Measurements from ENCODE around the gene NUDT5. TPM values are rescaled to one million over a fixed set of nuclear protein-coding genes. Genes with fewer than 3 reads are reported as not detected.
A peak's percentile ranks its signal among the peaks of the same experiment; 100 is the strongest.

Gene NUDT5
- total RNA-seq: 100 to 1,000 TPM; 119 to 125 TPM
- polyA plus RNA-seq: 61.4 TPM

GRCh38 chr10:12195603-12196506 lies at the start of gene NUDT5, which contains the start of gene CDC123:
Gene NUDT5 (minus strand): TSS chr10:12195891. CDS start chr10:12186291, 9,600 bp downstream.
Gene CDC123 (plus strand): TSS chr10:12196188. CDS start chr10:12196246, 58 bp downstream.
- CTCF ChIA-PET: interaction anchor here (1.0 to 2.0 kb wide), 12 partner anchors 9 to 461 kb away, joined by 3 to 20 read pairs (median 4); partner anchors contain the start of gene UPF2

GRCh38 chr10:12243864-12244620 lies 48.4 kb upstream of the NUDT5 start:
- no peaks in the 10 kb centered on the region for H3K9me3 Mint-ChIP-seq
- H3K4me1 Mint-ChIP-seq: peaks cover 9 to 16% (median 11%) of the 10 kb centered on the region in 3 donors
- no peak overlapping the region for H3K4me3 ChIP-seq (ENCODE audit: low read length)
- CTCF ChIA-PET: no interaction called here
- H3K36me3 Mint-ChIP-seq: peaks cover 4 to 76% (median 19%) of the 10 kb centered on the region in 3 donors
- DNase-seq: no peak
- POLR2A ChIA-PET: no interaction called here
- no peaks in the 10 kb centered on the region for H3K27me3 Mint-ChIP-seq
- peak overlapping the region in 3 of 8 donors; percentile 17 to 81 (median 40) for H3K27ac Mint-ChIP-seq
- peaks cover 23% of the 10 kb centered on the region for H3K36me3 ChIP-seq (ENCODE audit: insufficient read depth, low read length)
- H3K27me3 ChIP-seq (ENCODE audit: insufficient read depth, low read length, poor library complexity, severe bottlenecking): no peaks in the 10 kb centered on the region
- no peaks in the 10 kb centered on the region for H3K4me1 ChIP-seq (ENCODE audit: insufficient read depth, low read length)
- H3K4me3 Mint-ChIP-seq: no peak overlapping the region
- no peak overlapping the region for H3K27ac ChIP-seq (ENCODE audit: low read depth, low read length)
- no peaks in the 10 kb centered on the region for H3K9me3 ChIP-seq (ENCODE audit: low read length)

More at GRCh38 chr10:12195603-12196506, at the start of gene NUDT5, which contains the start of gene CDC123:
- Histone ChIP-seq H3K36me3 (ENCODE audit: insufficient read depth, low read length) (peaks cover 11% of the 10 kb centered on the region), H3K27me3 (ENCODE audit: insufficient read depth, low read length, poor library complexity, severe bottlenecking) (no peaks in the 10 kb centered on the region), H3K4me1 (ENCODE audit: insufficient read depth, low read length) (peaks cover 26% of the 10 kb centered on the region), H3K9me3 (ENCODE audit: low read length) (no peaks in the 10 kb centered on the region), H3K4me3 (ENCODE audit: low read length) (peak within 1 kb of the TSS; percentile 100), H3K27ac (ENCODE audit: low read depth, low read length) (peak within 1 kb of the TSS; percentile 97)
- H3K27ac Mint-ChIP-seq: peak within 1 kb of the TSS; percentile 90 to 100 (median 98)
- peaks cover 51 to 77% (median 72%) of the 10 kb centered on the region in 3 donors for H3K4me1 Mint-ChIP-seq
- H3K4me3 Mint-ChIP-seq: peak within 1 kb of the TSS; percentile 94 to 100 (median 96)
- DNase-seq: peak; percentile 74 to 89 (median 82)
- H3K36me3 Mint-ChIP-seq: peaks cover 0 to 51% (median 14%) of the 10 kb centered on the region in 3 donors
- H3K9me3 Mint-ChIP-seq: no peaks in the 10 kb centered on the region
- POLR2A ChIA-PET: interaction anchor here (0.8 to 1.7 kb wide), 9 partner anchors 12 to 153 kb away, joined by 3 to 10 read pairs (median 5); partner anchors contain the start of gene UPF2
- H3K27me3 Mint-ChIP-seq: no peaks in the 10 kb centered on the region

GRCh38 chr10:12241810-12242529 lies 46.3 kb upstream of the NUDT5 start:
- no peaks in the 10 kb centered on the region for H3K27me3 ChIP-seq (ENCODE audit: insufficient read depth, low read length, poor library complexity, severe bottlenecking)
- H3K4me3 ChIP-seq (ENCODE audit: low read length): no peak overlapping the region
- ChIA-PET CTCF (no interaction called here), POLR2A (no interaction called here)
- no peaks in the 10 kb centered on the region for H3K9me3 Mint-ChIP-seq
- H3K27ac ChIP-seq (ENCODE audit: low read depth, low read length): no peak overlapping the region
- no peaks in the 10 kb centered on the region for H3K9me3 ChIP-seq (ENCODE audit: low read length)
- H3K27me3 Mint-ChIP-seq: no peaks in the 10 kb centered on the region
- peaks cover 9 to 16% (median 11%) of the 10 kb centered on the region in 3 donors for H3K4me1 Mint-ChIP-seq
- H3K4me3 Mint-ChIP-seq: no peak overlapping the region
- DNase-seq: no peak
- H3K4me1 ChIP-seq (ENCODE audit: insufficient read depth, low read length): no peaks in the 10 kb centered on the region
- peaks cover 4 to 78% (median 24%) of the 10 kb centered on the region in 3 donors for H3K36me3 Mint-ChIP-seq
- H3K27ac Mint-ChIP-seq: peak overlapping the region; percentile 14 to 94 (median 74)
- H3K36me3 ChIP-seq (ENCODE audit: insufficient read depth, low read length): peaks cover 32% of the 10 kb centered on the region

DNA sequence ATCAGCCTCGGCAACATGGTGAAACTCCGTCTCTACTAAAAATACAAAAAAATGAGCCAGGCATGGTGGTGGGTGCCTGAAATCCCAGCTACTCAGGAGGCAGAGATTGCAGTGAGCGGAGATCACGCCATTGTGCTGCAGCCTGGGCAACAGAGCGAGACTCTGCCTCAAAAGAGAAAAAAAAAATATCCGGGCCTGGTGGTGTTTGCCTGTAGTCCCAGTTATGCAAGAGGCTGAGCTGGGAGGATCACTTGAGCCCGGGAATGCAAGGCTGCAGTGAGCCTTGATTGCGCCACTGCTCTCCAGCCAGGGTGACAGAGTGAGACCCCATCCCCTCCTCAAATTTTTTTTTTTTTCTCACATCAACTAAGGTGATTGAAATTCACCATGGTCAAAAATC lies 43.1 kb upstream of the NUDT5 start:
- no peaks in the 10 kb centered on the region for H3K4me1 ChIP-seq (ENCODE audit: insufficient read depth, low read length)
- H3K27ac ChIP-seq (ENCODE audit: low read depth, low read length): no peak overlapping the region
- no peaks in the 10 kb centered on the region for H3K27me3 ChIP-seq (ENCODE audit: insufficient read depth, low read length, poor library complexity, severe bottlenecking)
- Mint-ChIP-seq H3K36me3 (peaks cover 4 to 76% (median 26%) of the 10 kb centered on the region in 3 donors), H3K9me3 (no peaks in the 10 kb centered on the region), H3K4me3 (no peak overlapping the region), H3K27me3 (no peaks in the 10 kb centered on the region), H3K4me1 (peaks cover 9 to 16% (median 11%) of the 10 kb centered on the region in 3 donors), H3K27ac (no peak overlapping the region)
- CTCF ChIA-PET: no interaction called here
- no peaks in the 10 kb centered on the region for H3K9me3 ChIP-seq (ENCODE audit: low read length)
- DNase-seq: no peak
- H3K4me3 ChIP-seq (ENCODE audit: low read length): no peak overlapping the region
- peaks cover 29% of the 10 kb centered on the region for H3K36me3 ChIP-seq (ENCODE audit: insufficient read depth, low read length)
- POLR2A ChIA-PET: no interaction called here

GRCh38 chr10:12237265-12238220 lies 41.9 kb upstream of the NUDT5 start:
- Histone ChIP-seq H3K4me3 (ENCODE audit: low read length) (no peak overlapping the region), H3K36me3 (ENCODE audit: insufficient read depth, low read length) (peaks cover 27% of the 10 kb centered on the region), H3K9me3 (ENCODE audit: low read length) (no peaks in the 10 kb centered on the region), H3K4me1 (ENCODE audit: insufficient read depth, low read length) (no peaks in the 10 kb centered on the region), H3K27ac (ENCODE audit: low read depth, low read length) (no peak overlapping the region), H3K27me3 (ENCODE audit: insufficient read depth, low read length, poor library complexity, severe bottlenecking) (no peaks in the 10 kb centered on the region)
- CTCF ChIA-PET: no interaction called here
- H3K4me1 Mint-ChIP-seq: peaks cover 9 to 16% (median 11%) of the 10 kb centered on the region in 3 donors
- peaks cover 4 to 78% (median 29%) of the 10 kb centered on the region in 3 donors for H3K36me3 Mint-ChIP-seq
- H3K27ac Mint-ChIP-seq: no peak overlapping the region
- POLR2A ChIA-PET: no interaction called here
- DNase-seq: no peak
- no peak overlapping the region for H3K4me3 Mint-ChIP-seq
- H3K27me3 Mint-ChIP-seq: no peaks in the 10 kb centered on the region
- H3K9me3 Mint-ChIP-seq: no peaks in the 10 kb centered on the region

GRCh38 chr10:12235796-12236195 lies 40.1 kb upstream of the NUDT5 start:
- H3K36me3 ChIP-seq (ENCODE audit: insufficient read depth, low read length): peaks cover 34% of the 10 kb centered on the region
- ChIA-PET CTCF (no interaction called here), POLR2A (no interaction called here)
- Mint-ChIP-seq H3K27me3 (no peaks in the 10 kb centered on the region), H3K4me1 (peaks cover 0 to 6% (median 0%) of the 10 kb centered on the region in 3 donors), H3K4me3 (no peak overlapping the region), H3K9me3 (no peaks in the 10 kb centered on the region), H3K36me3 (peaks cover 4 to 73% (median 27%) of the 10 kb centered on the region in 3 donors), H3K27ac (peak overlapping the region in 3 of 8 donors; percentile 29 to 57 (median 32))
- H3K9me3 ChIP-seq (ENCODE audit: low read length): no peaks in the 10 kb centered on the region
- no peak overlapping the region for H3K27ac ChIP-seq (ENCODE audit: low read depth, low read length)
- H3K27me3 ChIP-seq (ENCODE audit: insufficient read depth, low read length, poor library complexity, severe bottlenecking): no peaks in the 10 kb centered on the region
- DNase-seq: no peak
- H3K4me3 ChIP-seq (ENCODE audit: low read length): no peak overlapping the region
- H3K4me1 ChIP-seq (ENCODE audit: insufficient read depth, low read length): no peaks in the 10 kb centered on the region

All from CD8-positive, alpha-beta memory T cell (primary cell).